Measurements from ENCODE around the gene SKI. TPM values are rescaled to one million over a fixed set of nuclear protein-coding genes. Genes with fewer than 3 reads are reported as not detected.
"Not testable (repeated sequence)": the region's sequence is repeated elsewhere in the genome, so short reads cannot be mapped to it uniquely, and the experiment has no call there.

SKI gene
- total and polyA plus RNA-seq, 2 experiments from 2014 or later = 5.1 to 21.9 TPM

DNA sequence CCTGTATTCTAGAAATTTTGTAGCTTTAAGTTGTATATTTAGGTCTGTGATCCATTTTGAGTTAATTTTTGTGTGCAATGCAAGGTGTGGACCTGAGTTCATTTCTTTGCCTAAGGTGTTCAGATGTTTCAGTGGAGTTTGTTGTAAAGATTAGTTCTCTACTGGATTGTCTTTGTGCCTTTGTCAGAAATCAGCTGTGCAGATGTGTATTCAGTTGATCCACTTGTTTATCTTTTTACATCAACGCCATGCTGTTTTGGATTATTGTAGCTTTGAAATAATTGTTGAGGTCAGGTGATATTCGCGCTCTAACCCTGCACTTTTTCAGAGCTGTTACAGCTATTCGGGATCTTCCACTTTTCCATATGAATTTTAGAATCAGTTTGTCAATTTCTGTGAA, 32.8 kb downstream of the SKI start:
- no peak for TF ChIP-seq EZH2phosphoT487 (IDR thresholded peaks at IDR 0.05; ENCODE audit: low read depth, severe bottlenecking, unreplicated experiment)
- TF ChIP-seq, protein P1, sequence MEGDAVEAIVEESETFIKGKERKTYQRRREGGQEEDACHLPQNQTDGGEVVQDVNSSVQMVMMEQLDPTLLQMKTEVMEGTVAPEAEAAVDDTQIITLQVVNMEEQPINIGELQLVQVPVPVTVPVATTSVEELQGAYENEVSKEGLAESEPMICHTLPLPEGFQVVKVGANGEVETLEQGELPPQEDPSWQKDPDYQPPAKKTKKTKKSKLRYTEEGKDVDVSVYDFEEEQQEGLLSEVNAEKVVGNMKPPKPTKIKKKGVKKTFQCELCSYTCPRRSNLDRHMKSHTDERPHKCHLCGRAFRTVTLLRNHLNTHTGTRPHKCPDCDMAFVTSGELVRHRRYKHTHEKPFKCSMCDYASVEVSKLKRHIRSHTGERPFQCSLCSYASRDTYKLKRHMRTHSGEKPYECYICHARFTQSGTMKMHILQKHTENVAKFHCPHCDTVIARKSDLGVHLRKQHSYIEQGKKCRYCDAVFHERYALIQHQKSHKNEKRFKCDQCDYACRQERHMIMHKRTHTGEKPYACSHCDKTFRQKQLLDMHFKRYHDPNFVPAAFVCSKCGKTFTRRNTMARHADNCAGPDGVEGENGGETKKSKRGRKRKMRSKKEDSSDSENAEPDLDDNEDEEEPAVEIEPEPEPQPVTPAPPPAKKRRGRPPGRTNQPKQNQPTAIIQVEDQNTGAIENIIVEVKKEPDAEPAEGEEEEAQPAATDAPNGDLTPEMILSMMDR (IDR thresholded peaks at IDR 0.05; ENCODE audit: poor library complexity) = no peak
- no peak for TF ChIP-seq EZH2 (IDR thresholded peaks at IDR 0.05; ENCODE audit: borderline replicate concordance)
- no peaks in the 10 kb centered on the region for H3K9me3 ChIP-seq (ENCODE audit: low read depth)

GRCh38 chr1:2261476-2262395, 33.6 kb downstream of the SKI start:
- not testable (repeated sequence) for H3K4me2 ChIP-seq; H2AFZ ChIP-seq; H3K9me3 ChIP-seq (ENCODE audit: low read depth); H3K4me3 ChIP-seq; H3K27ac ChIP-seq; H3K27me3 ChIP-seq; H3K36me3 ChIP-seq (replicated peaks; ENCODE audit: insufficient read depth, low read depth); H3K9me2 ChIP-seq (replicated peaks; ENCODE audit: insufficient read depth); DNase-seq (ENCODE audit: low spot score)
- 84% methylated on average over 8 of the region's 25 CpGs for WGBS (ENCODE audit: low lambda C conversion rate, missing lambda C conversion rate)
- peaks cover 99% of the 10 kb centered on the region for H4K20me1 ChIP-seq (ENCODE audit: insufficient read depth, poor library complexity, severe bottlenecking)
- H3K4me1 ChIP-seq (ENCODE audit: insufficient read depth) = peaks cover 20% of the 10 kb centered on the region
- peaks cover 100% of the 10 kb centered on the region for H3K79me2 ChIP-seq

More for the DNA sequence above, 32.8 kb downstream of the SKI start:
- H4K20me1 ChIP-seq (ENCODE audit: insufficient read depth, poor library complexity, severe bottlenecking) = peaks cover 98% of the 10 kb centered on the region
- peaks cover 100% of the 10 kb centered on the region for H3K79me2 ChIP-seq
- no peak overlapping the region for H2AFZ ChIP-seq
- H3K27ac ChIP-seq = no peak overlapping the region
- no peak overlapping the region for H3K4me2 ChIP-seq
- H3K27me3 ChIP-seq = no peaks in the 10 kb centered on the region
- no peaks in the 10 kb centered on the region for H3K9me2 ChIP-seq (replicated peaks; ENCODE audit: insufficient read depth)
- H3K4me1 ChIP-seq (ENCODE audit: insufficient read depth) = peaks cover 20% of the 10 kb centered on the region
- no peaks in the 10 kb centered on the region for H3K36me3 ChIP-seq (replicated peaks; ENCODE audit: insufficient read depth, low read depth)
- whole genome bisulfite sequencing (ENCODE audit: low lambda C conversion rate, missing lambda C conversion rate) = 84% methylated on average over 4 of the region's 4 CpGs
- no peak for DNase-seq (ENCODE audit: low spot score)
- H3K4me3 ChIP-seq = no peak overlapping the region

- WGBS (ENCODE audit: low lambda C conversion rate, missing lambda C conversion rate) = 89% methylated on average over 16 of the region's 16 CpGs
- H3K27me3 ChIP-seq = no peaks in the 10 kb centered on the region
- peaks cover 98% of the 10 kb centered on the region for H3K79me2 ChIP-seq
- no peak overlapping the region for H3K4me2 ChIP-seq
- H4K20me1 ChIP-seq (ENCODE audit: insufficient read depth, poor library complexity, severe bottlenecking) = peaks cover 97% of the 10 kb centered on the region
- no peaks in the 10 kb centered on the region for H3K9me3 ChIP-seq (ENCODE audit: low read depth)
- H3K4me3 ChIP-seq = no peak overlapping the region
- no peaks in the 10 kb centered on the region for H3K9me2 ChIP-seq (replicated peaks; ENCODE audit: insufficient read depth)
- no peak for TF ChIP-seq EZH2phosphoT487 (IDR thresholded peaks at IDR 0.05; ENCODE audit: low read depth, severe bottlenecking, unreplicated experiment)
- TF ChIP-seq, protein P1 (IDR thresholded peaks at IDR 0.05; ENCODE audit: poor library complexity) = no peak
- no peak for TF ChIP-seq EZH2 (IDR thresholded peaks at IDR 0.05; ENCODE audit: borderline replicate concordance)
- no peaks in the 10 kb centered on the region for H3K36me3 ChIP-seq (replicated peaks; ENCODE audit: insufficient read depth, low read depth)
- H2AFZ ChIP-seq = no peak overlapping the region
- no peak overlapping the region for H3K27ac ChIP-seq
- peaks cover 15% of the 10 kb centered on the region for H3K4me1 ChIP-seq (ENCODE audit: insufficient read depth)
- DNase-seq (ENCODE audit: low spot score) = no peak
Measured at GRCh38 chr1:2266301-2266975, 38.3 kb downstream of the SKI start.
